Measurements from ENCODE around the gene CCDC146.

CCDC146 gene

DNA sequence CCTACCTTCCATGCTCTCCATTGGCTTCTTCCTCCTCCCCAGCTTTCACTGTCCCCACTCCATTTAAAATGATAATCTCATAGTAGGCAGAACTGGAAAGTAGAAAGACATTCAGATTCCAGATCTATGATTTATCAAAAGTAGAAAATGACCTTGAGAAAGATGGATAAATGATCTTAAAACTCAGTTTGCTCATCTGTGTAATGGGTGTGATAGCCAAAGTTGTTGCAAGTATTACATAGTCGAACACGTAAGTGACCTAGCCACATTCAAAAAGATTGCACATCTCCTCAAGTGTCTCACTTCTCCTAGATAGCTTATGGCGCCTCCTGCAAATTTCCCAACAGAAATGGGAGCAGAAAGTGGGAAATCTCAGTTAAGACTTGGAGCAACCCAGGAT lies 167.0 kb downstream of the CCDC146 start:
- Histone ChIP-seq H3K4me1 (ENCODE audit: control insufficient read depth, insufficient read depth, low read length) (no peaks in the 10 kb centered on the region), H3K9me3 (ENCODE audit: control insufficient read depth, low read length) (no peaks in the 10 kb centered on the region), H3K27me3 (ENCODE audit: control insufficient read depth, insufficient read depth, low read length) (no peaks in the 10 kb centered on the region), H3K36me3 (ENCODE audit: control insufficient read depth, insufficient read depth, low read length) (no peaks in the 10 kb centered on the region), H3K9ac (ENCODE audit: low read length) (no peak overlapping the region), H3K4me3 (ENCODE audit: low read length) (no peak overlapping the region)

DNA sequence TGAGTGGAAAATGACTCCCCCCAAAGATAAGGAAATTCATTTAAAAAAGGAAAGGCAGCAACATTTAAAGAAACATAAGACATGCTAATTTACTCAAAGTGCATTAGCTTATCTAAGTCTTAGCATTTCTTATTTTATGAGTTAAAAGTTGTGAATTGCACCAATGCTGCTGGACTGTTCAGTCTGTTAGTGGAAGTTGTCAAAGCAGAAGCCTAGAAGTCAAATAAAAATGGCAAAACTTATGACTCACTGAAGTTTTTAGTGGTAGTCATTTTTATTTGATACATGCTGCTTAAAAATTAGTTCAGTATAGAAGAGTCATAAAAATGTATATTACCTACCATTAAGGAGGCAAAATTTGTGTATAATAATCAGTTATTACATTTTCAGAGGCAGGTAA lies 168.0 kb downstream of the CCDC146 start:
- Histone ChIP-seq H3K36me3 (ENCODE audit: control insufficient read depth, insufficient read depth, low read length) (no peaks in the 10 kb centered on the region), H3K4me3 (ENCODE audit: low read length) (no peak overlapping the region), H3K9ac (ENCODE audit: low read length) (no peak overlapping the region), H3K9me3 (ENCODE audit: control insufficient read depth, low read length) (no peaks in the 10 kb centered on the region), H3K27me3 (ENCODE audit: control insufficient read depth, insufficient read depth, low read length) (no peaks in the 10 kb centered on the region), H3K4me1 (ENCODE audit: control insufficient read depth, insufficient read depth, low read length) (no peaks in the 10 kb centered on the region)

DNA sequence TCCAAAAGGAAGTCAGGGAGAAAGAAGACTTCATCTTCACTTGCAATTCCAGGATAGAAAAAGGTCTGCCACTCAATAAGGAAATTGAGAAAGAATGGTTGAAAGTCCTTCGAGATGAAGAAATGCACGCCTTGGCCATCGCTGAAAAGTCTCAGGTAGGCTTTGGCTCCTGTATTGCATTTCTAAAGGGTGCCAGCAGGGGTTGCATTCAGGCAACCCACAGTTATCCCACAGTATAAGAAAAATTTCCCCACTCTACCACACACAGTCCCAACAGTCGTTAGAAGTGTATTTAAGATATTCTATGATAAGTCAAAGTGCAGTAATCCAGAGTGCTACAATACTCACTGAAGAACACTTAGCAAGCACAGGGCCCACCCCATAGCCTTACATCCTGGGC lies 170.6 kb downstream of the CCDC146 start:
- Histone ChIP-seq H3K4me3 (ENCODE audit: low read length) (no peak overlapping the region), H3K27me3 (ENCODE audit: control insufficient read depth, insufficient read depth, low read length) (no peaks in the 10 kb centered on the region), H3K9ac (ENCODE audit: low read length) (no peak overlapping the region), H3K9me3 (ENCODE audit: control insufficient read depth, low read length) (no peaks in the 10 kb centered on the region), H3K36me3 (ENCODE audit: control insufficient read depth, insufficient read depth, low read length) (no peaks in the 10 kb centered on the region), H3K4me1 (ENCODE audit: control insufficient read depth, insufficient read depth, low read length) (no peaks in the 10 kb centered on the region)

DNA sequence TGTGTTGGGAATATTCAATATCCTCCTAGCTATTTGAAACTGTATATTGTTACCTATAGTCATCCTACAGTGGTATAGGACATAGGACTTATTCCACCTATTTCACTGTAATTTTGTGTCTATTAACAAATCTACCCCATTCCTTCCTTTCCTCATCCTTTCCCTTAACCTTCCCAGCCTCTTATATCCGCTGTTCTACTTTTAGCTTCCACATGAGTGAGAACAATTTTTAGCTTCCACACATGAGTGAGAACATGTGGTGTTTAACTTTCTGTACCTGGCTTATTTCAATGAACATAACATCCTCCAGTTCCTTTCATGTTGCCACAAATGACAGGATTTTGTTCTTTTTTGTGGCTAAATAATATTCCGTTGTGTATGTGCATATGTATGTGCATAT lies 173.1 kb downstream of the CCDC146 start:
- no peak overlapping the region for H3K9ac ChIP-seq (ENCODE audit: low read length)
- H3K36me3 ChIP-seq (ENCODE audit: control insufficient read depth, insufficient read depth, low read length), result no peaks in the 10 kb centered on the region
- no peak overlapping the region for H3K4me3 ChIP-seq (ENCODE audit: low read length)
- H3K27me3 ChIP-seq (ENCODE audit: control insufficient read depth, insufficient read depth, low read length), result no peaks in the 10 kb centered on the region
- no peaks in the 10 kb centered on the region for H3K4me1 ChIP-seq (ENCODE audit: control insufficient read depth, insufficient read depth, low read length)
- no peaks in the 10 kb centered on the region for H3K9me3 ChIP-seq (ENCODE audit: control insufficient read depth, low read length)

DNA sequence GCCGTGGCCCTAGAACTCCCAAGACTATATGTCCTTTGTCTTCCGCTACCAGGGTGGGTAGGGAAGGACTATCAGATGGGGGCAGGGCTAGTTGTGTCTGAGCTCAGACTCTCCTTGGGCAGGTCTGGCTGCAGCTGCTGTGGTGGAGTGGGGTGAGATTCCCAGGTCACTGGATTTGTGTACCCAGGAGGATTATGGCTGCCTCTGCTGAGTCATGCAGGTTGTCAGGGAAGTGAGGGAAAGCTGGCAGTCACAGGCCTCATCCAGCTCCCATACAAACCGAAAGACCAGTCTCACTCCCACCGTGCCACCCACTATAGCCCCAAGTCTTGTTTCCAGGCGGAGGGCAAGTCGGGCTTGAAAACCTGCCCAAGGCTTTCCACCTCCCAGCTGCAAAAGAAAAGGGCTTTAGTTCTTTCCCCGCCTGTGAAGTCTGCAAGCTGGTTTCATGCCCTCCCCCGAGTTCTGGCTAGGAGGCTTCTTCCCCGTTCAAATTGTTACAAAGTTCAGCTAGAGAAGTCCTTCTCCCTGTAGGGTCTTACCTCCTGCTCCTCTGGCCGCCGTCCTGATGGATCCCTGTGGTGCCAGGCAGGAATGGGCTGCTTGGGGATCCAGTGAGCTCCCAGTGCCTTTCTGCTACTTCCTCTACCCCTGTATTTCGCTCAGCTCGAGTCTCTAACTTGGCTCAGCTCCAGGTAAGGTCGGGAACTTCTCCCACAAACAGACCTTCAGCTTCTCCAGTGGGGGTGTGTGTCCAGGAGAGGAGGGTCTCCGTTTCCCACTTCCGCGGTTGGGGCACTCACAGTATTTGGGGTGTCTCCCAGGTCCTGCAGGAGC lies 184.0 kb downstream of the CCDC146 start:
- Histone ChIP-seq H3K9me3 (ENCODE audit: control insufficient read depth, low read length) (no peaks in the 10 kb centered on the region), H3K4me3 (ENCODE audit: low read length) (no peak overlapping the region), H3K36me3 (ENCODE audit: control insufficient read depth, insufficient read depth, low read length) (no peaks in the 10 kb centered on the region), H3K4me1 (ENCODE audit: control insufficient read depth, insufficient read depth, low read length) (peaks cover 7% of the 10 kb centered on the region), H3K9ac (ENCODE audit: low read length) (no peak overlapping the region), H3K27me3 (ENCODE audit: control insufficient read depth, insufficient read depth, low read length) (no peaks in the 10 kb centered on the region)

DNA sequence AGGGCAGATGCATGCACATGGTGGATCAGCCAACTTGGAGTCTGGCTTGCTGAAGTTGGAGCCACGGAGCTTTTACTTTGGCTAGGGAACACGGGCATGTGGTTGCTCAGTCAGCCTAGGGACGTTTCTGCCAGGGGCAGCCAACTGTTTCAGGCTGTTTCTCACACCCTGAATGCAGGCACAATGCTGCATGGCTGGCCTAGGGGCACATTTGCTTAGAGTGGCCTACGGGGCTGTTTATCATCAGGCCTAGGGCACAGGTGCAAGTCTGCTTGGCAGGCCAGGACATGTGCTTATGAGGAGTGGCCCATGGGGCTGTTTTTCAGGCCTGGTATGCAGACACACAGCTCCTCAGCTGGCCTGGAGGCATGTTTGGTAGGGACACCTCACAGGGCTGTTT lies 186.4 kb downstream of the CCDC146 start:
- no peak overlapping the region for H3K9ac ChIP-seq (ENCODE audit: low read length)
- no peaks in the 10 kb centered on the region for H3K9me3 ChIP-seq (ENCODE audit: control insufficient read depth, low read length)
- H3K4me3 ChIP-seq (ENCODE audit: low read length), result no peak overlapping the region
- no peaks in the 10 kb centered on the region for H3K36me3 ChIP-seq (ENCODE audit: control insufficient read depth, insufficient read depth, low read length)
- no peaks in the 10 kb centered on the region for H3K27me3 ChIP-seq (ENCODE audit: control insufficient read depth, insufficient read depth, low read length)
- H3K4me1 ChIP-seq (ENCODE audit: control insufficient read depth, insufficient read depth, low read length), result peaks cover 7% of the 10 kb centered on the region

DNA sequence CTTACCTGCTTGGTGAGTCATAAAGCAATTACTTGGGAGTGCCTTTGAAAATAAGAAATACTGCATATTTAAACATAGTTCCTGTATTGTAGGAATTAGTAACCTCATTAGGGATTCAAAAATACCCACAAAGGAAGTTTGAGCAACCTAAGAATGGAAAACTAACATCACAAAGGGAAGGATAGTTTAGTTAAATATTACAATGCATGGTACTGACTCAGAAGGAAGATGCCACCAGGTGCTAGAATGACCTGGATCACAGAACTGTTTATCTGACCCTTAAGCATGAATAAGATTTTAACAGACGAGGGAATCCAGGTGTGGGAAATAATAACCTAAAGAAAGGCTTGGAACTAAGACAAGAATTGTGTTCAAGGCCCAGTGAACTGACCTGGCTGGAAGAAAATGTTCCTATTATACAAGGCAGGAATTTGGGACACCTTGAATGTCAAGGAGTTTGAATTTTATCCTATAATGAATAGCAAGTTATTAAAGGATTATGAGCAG lies 187.4 kb downstream of the CCDC146 start:
- Histone ChIP-seq H3K4me3 (ENCODE audit: low read length) (no peak overlapping the region), H3K36me3 (ENCODE audit: control insufficient read depth, insufficient read depth, low read length) (no peaks in the 10 kb centered on the region), H3K9ac (ENCODE audit: low read length) (no peak overlapping the region), H3K4me1 (ENCODE audit: control insufficient read depth, insufficient read depth, low read length) (peaks cover 7% of the 10 kb centered on the region), H3K27me3 (ENCODE audit: control insufficient read depth, insufficient read depth, low read length) (no peaks in the 10 kb centered on the region), H3K9me3 (ENCODE audit: control insufficient read depth, low read length) (no peaks in the 10 kb centered on the region)

DNA sequence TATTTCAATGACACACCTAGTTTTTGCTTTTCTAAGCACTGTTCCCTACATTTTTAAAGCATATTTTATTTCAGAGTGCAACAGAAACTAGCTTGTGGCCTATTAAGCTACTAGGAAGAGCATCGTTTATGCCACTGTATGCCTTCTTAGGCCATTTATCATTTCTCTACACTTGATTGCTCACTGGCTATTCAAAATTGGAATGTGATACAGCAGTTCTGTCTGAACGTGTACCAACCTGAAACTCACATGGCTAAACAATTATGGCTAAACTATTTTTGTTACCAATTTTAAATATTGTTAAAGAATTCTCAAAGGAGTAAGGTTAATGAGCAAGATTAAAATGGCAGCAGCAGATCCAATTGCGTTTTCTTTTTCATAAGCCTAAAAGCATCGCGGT lies 188.6 kb downstream of the CCDC146 start:
- Histone ChIP-seq H3K4me3 (ENCODE audit: low read length) (no peak overlapping the region), H3K27me3 (ENCODE audit: control insufficient read depth, insufficient read depth, low read length) (no peaks in the 10 kb centered on the region), H3K9me3 (ENCODE audit: control insufficient read depth, low read length) (no peaks in the 10 kb centered on the region), H3K4me1 (ENCODE audit: control insufficient read depth, insufficient read depth, low read length) (peaks cover 7% of the 10 kb centered on the region), H3K9ac (ENCODE audit: low read length) (no peak overlapping the region), H3K36me3 (ENCODE audit: control insufficient read depth, insufficient read depth, low read length) (no peaks in the 10 kb centered on the region)

DNA sequence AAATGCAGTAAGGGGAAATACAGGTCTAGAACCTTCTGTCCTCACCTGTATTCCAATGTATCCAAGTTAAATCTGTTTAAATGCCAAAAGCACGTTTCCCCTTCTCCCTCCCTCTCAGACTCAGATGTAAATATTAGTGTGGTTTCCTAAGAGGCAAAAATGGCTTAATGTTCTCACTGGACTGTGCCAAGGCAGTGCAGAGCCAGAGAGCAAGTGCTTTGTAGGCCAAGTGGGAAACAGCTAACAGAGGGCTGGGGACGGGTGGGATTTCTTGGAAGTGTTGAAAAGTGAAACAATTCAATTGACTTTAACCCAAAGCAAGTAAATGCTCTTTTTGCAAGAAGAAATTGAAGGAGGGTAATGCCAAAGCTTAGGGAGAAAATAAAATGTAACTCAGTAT lies 190.7 kb downstream of the CCDC146 start:
- Histone ChIP-seq H3K4me1 (ENCODE audit: control insufficient read depth, insufficient read depth, low read length) (no peaks in the 10 kb centered on the region), H3K9ac (ENCODE audit: low read length) (no peak overlapping the region), H3K27me3 (ENCODE audit: control insufficient read depth, insufficient read depth, low read length) (no peaks in the 10 kb centered on the region)

DNA sequence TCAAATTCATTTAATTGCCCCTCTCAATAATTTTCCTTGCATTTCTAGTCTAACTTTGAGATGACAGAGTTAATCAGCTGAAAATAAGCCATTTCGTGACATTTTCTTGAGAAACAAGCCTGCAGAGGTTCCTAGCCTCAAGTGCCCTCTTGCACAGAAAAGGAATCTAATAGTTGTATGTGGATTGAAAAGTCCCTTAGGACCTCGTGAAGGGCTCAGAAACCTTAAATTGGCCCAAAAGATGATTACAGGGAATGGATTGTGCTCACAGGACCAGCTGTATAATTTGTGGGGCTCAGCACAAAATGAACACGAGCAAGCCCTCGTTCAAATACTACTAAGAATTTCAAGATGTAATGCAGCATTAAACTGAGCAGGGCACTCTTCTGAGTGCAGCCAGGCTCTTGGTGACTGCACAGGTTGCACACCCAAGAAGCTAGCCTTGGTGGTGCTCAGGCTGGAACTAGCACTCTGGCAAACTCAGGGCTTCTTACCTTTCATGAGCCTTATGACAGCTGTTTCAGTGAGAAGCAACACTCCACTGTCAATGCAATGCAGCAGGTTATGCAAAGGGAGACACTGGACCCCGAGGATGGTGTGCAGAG lies 191.6 kb downstream of the CCDC146 start:
- Histone ChIP-seq H3K4me1 (ENCODE audit: control insufficient read depth, insufficient read depth, low read length) (no peaks in the 10 kb centered on the region), H3K9ac (ENCODE audit: low read length) (no peak overlapping the region), H3K27me3 (ENCODE audit: control insufficient read depth, insufficient read depth, low read length) (no peaks in the 10 kb centered on the region), H3K36me3 (ENCODE audit: control insufficient read depth, insufficient read depth, low read length) (peaks cover 4% of the 10 kb centered on the region), H3K4me3 (ENCODE audit: low read length) (no peak overlapping the region), H3K9me3 (ENCODE audit: control insufficient read depth, low read length) (no peaks in the 10 kb centered on the region)

More for the DNA sequence above, 190.7 kb downstream of the CCDC146 start:
- H3K4me3 ChIP-seq (ENCODE audit: low read length), result no peak overlapping the region
- peaks cover 4% of the 10 kb centered on the region for H3K36me3 ChIP-seq (ENCODE audit: control insufficient read depth, insufficient read depth, low read length)
- no peaks in the 10 kb centered on the region for H3K9me3 ChIP-seq (ENCODE audit: control insufficient read depth, low read length)

DNA sequence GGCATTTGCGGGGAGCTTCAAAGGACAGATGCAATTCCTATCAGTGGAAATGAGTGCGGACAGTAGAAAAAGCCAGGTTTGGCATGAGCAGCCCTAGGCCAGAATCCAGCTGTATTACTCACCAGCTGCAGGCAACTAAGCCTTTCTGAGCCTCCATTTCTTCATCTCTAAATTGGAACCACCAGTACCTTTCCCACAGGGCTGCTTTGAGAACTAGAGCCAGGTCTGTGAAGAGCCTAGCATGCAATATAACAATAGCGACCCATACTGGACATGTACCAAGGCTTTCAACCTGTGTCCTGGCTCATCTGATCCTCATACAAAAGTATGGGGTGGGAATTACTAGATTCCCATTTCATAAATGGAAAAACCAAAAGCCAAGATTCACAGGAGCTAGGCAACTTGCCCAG lies 192.8 kb downstream of the CCDC146 start:
- H3K9me3 ChIP-seq (ENCODE audit: control insufficient read depth, low read length), result no peaks in the 10 kb centered on the region
- no peak overlapping the region for H3K9ac ChIP-seq (ENCODE audit: low read length)
- H3K36me3 ChIP-seq (ENCODE audit: control insufficient read depth, insufficient read depth, low read length), result peaks cover 4% of the 10 kb centered on the region
- H3K27me3 ChIP-seq (ENCODE audit: control insufficient read depth, insufficient read depth, low read length), result no peaks in the 10 kb centered on the region
- H3K4me3 ChIP-seq (ENCODE audit: low read length), result no peak overlapping the region
- H3K4me1 ChIP-seq (ENCODE audit: control insufficient read depth, insufficient read depth, low read length), result no peaks in the 10 kb centered on the region

DNA sequence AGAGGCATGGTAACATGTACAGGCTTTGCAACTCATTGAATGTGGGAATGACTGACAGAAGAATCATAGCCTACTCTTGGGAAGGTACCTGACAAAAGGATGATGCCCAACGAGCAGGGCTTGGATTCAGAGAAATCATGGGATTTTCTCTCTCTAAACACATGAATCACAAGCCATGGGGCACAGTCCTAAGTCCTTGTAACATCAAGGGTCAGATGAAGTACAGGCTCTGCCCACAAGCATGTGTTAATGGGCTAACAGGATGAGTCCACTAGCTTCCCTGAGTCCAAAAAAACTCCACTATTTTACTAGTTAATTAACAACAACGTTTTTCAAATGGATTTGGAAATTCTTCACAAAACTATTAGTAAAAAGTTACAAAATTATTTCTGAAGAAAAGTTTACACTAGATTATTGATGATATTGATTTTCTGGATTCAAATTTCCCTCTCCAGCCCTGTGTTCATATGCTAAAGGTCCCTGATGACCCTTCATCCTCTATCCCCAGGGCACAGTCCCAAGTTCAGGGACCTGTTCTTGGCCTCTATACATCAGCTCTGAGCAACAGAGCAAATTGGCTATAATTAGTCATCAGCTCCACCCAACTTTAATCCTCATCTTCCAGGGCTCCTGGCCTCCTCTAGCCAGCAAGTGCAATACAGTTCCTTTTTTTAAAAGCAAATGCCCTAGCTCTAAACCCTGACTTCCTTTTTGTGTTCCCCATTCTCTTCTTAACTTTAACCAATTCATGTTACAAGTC lies 194.0 kb downstream of the CCDC146 start:
- no peak overlapping the region for H3K9ac ChIP-seq (ENCODE audit: low read length)
- H3K4me1 ChIP-seq (ENCODE audit: control insufficient read depth, insufficient read depth, low read length), result no peaks in the 10 kb centered on the region
- H3K4me3 ChIP-seq (ENCODE audit: low read length), result no peak overlapping the region
- H3K36me3 ChIP-seq (ENCODE audit: control insufficient read depth, insufficient read depth, low read length), result peaks cover 4% of the 10 kb centered on the region
- no peaks in the 10 kb centered on the region for H3K9me3 ChIP-seq (ENCODE audit: control insufficient read depth, low read length)
- no peaks in the 10 kb centered on the region for H3K27me3 ChIP-seq (ENCODE audit: control insufficient read depth, insufficient read depth, low read length)
